HCT116 (cell line): Measurements from ENCODE around the gene FBXL3. TPM values are rescaled to one million over a fixed set of nuclear protein-coding genes. Genes with fewer than 3 reads are reported as not detected.

ENCODE experiments used
- ATAC-seq: fragments of 200-7000 bp; cut with Tn5 transposase; 2 replicates; pipeline ENCODE4 v1.9.1; 2020; ENCODE audit warnings: mild to moderate bottlenecking, moderate library complexity
- BruUV-seq: library from RNA; stranded (reverse); fragments of 400-500 nt; replicated peaks from 2 replicates; lab custom pipeline; 2021; lab: Mats Ljungman, UMichigan
- CTCF ChIA-PET: fragments of 300-600 bp; sonication (Branson Sonifier 250); formaldehyde crosslinking; loops from one replicate; lab custom pipeline; 2021; ENCODE audit warnings: antibody characterized with exemption; lab: Charles Lee
- POLR2A ChIA-PET: fragments of 300-600, 350-600 bp; sonication (Branson Sonifier 250); formaldehyde crosslinking; loops from one replicate; lab custom pipeline; 2021; ENCODE audit warnings: antibody characterized with exemption; lab: Charles Lee
- RAD21 ChIA-PET, 2 experiments: fragments of 300-600 bp; sonication (Branson Sonifier 250); formaldehyde crosslinking; loops; one replicate each; lab custom pipeline; 2023; ENCODE audit warnings: low total read pairs in 2 of 2; ENCODE audit not compliant: uncharacterized antibody in 2 of 2, unreplicated experiment in 2 of 2, low non-redundant PET in 1 of 2; lab: Charles Lee
- DNase-seq: peaks from one replicate; pipeline ENCODE4 v3.0.0-alpha.2; 2010; ENCODE audit warnings: low read depth, low spot score
- H2AFZ ChIP-seq: fragments of 200-600 bp; shearing (Covaris generic), sonication (generic); 2 replicates; pipeline ENCODE4 v1.6.1; 2017; ENCODE audit warnings: low read depth, mixed run types, mixed read lengths, antibody characterized with exemption, low read length; ENCODE audit not compliant: poor library complexity, severe bottlenecking
- H3K27ac ChIP-seq: 2 replicates; pipeline ENCODE4 v1.5.1; 2012; ENCODE audit warnings: low read depth, low read length
- H3K27me3 ChIP-seq: fragments of 200-600 bp; sonication (generic); 2 replicates; pipeline ENCODE4 v1.6.1; 2016; ENCODE audit warnings: mixed run types, low read length, mixed read lengths; ENCODE audit not compliant: insufficient read depth
- H3K36me3 ChIP-seq, 2 experiments: fragments of 200-500 bp in 1 of 2; fragments of 200-600 bp in 1 of 2; sonication (Bioruptor generic) in 1 of 2; sonication (generic) in 1 of 2; 2 replicates each; pipeline versions ENCODE4 v1.5.1 to v1.6.1; 2014 to 2016; ENCODE audit warnings: low read length in 2 of 2, inconsistent platforms in 1 of 2, mixed read lengths in 1 of 2, mixed run types in 1 of 2; ENCODE audit not compliant: insufficient read depth in 2 of 2, control insufficient read depth in 1 of 2
- H3K4me1 ChIP-seq, 2 experiments: fragments of 200-600 bp in 1 of 2; sonication (generic) in 1 of 2; 2 replicates each; pipeline versions ENCODE4 v1.5.1 to v1.6.1; 2012 to 2017; ENCODE audit warnings: low read length in 2 of 2, inconsistent platforms in 1 of 2, mild to moderate bottlenecking in 1 of 2, mixed read lengths in 1 of 2, mixed run types in 1 of 2, moderate library complexity in 1 of 2; ENCODE audit not compliant: insufficient read depth in 2 of 2, control insufficient read depth in 1 of 2
- H3K4me2 ChIP-seq: fragments of 200-600 bp; sonication (generic); 2 replicates; pipeline ENCODE4 v1.6.1; 2017; ENCODE audit warnings: mixed run types, low read length, mixed read lengths
- H3K4me3 ChIP-seq, 2 experiments: fragments of 200-600 bp in 1 of 2; sonication (generic) in 1 of 2; replicated peaks in 1 of 2; 2 replicates each; pipeline ENCODE4 v1.5.1; 2011 to 2016; ENCODE audit warnings: low read length in 2 of 2, control low read depth in 1 of 2, low read depth in 1 of 2, mild to moderate bottlenecking in 1 of 2, mixed read lengths in 1 of 2, mixed run types in 1 of 2
- H3K79me2 ChIP-seq: fragments of 200-600 bp; sonication (generic); 2 replicates; pipeline ENCODE4 v1.6.1; 2017; ENCODE audit warnings: mild to moderate bottlenecking, mixed run types, low read length, moderate library complexity, mixed read lengths; ENCODE audit not compliant: insufficient read depth
- H3K9ac ChIP-seq: fragments of 200-600 bp; sonication (generic); 2 replicates; pipeline ENCODE4 v1.6.1; 2016; ENCODE audit warnings: low read length, mixed read lengths
- H3K9me2 ChIP-seq: fragments of 200-600 bp; sonication (generic), shearing (Covaris generic); 2 replicates; pipeline ENCODE4 v1.6.1; 2017; ENCODE audit warnings: mixed run types, mild to moderate bottlenecking, moderate library complexity; ENCODE audit not compliant: insufficient read depth
- H3K9me3 ChIP-seq, 2 experiments: fragments of 200-500 bp in 1 of 2; fragments of 200-600 bp in 1 of 2; sonication (Bioruptor generic) in 1 of 2; sonication (generic) in 1 of 2; 2 replicates each; pipeline ENCODE4 v1.6.1; 2014 to 2017; ENCODE audit warnings: low read length in 2 of 2, mixed read lengths in 2 of 2, inconsistent platforms in 1 of 2, low read depth in 1 of 2, mild to moderate bottlenecking in 1 of 2, mixed run types in 1 of 2, moderate library complexity in 1 of 2; ENCODE audit not compliant: control insufficient read depth in 1 of 2, insufficient read depth in 1 of 2
- H4K20me1 ChIP-seq: fragments of 200-600 bp; sonication (generic), shearing (Covaris generic); 2 replicates; pipeline ENCODE4 v1.6.1; 2017; ENCODE audit warnings: mixed run types, mild to moderate bottlenecking, moderate library complexity; ENCODE audit not compliant: insufficient read depth
- CBX3 ChIP-seq: IDR thresholded peaks from 2 replicates; pipeline ENCODE4 v1.6.1; 2012; ENCODE audit warnings: low read depth
- CEBPB ChIP-seq: IDR thresholded peaks from 2 replicates; pipeline ENCODE4 v1.6.1; 2012; ENCODE audit warnings: low read depth
- CTCF ChIP-seq, 3 experiments: fragments of 200-600 bp in 1 of 3; sonication (generic) in 1 of 3; IDR thresholded peaks in 2 of 3; conservative IDR thresholded peaks in 1 of 3; 2 replicates each; pipeline ENCODE4 v1.5.1; 2012 to 2017; ENCODE audit warnings: low read depth in 2 of 3, low read length in 2 of 3, antibody characterized with exemption in 1 of 3, borderline replicate concordance in 1 of 3, control low read depth in 1 of 3, mild to moderate bottlenecking in 1 of 3, mixed read lengths in 1 of 3, mixed run types in 1 of 3, moderate library complexity in 1 of 3; ENCODE audit not compliant: insufficient read depth in 1 of 3
- EGR1 ChIP-seq: IDR thresholded peaks from 2 replicates; pipeline ENCODE4 v1.6.1; 2012; ENCODE audit warnings: low read depth
- ELF1 ChIP-seq: IDR thresholded peaks from 2 replicates; pipeline ENCODE4 v1.6.1; 2012; ENCODE audit warnings: low read depth, borderline replicate concordance
- EZH2 ChIP-seq: fragments of 200-600 bp; sonication (generic); IDR thresholded peaks from 2 replicates; pipeline ENCODE4 v1.6.1; 2017; ENCODE audit warnings: antibody characterized with exemption, mixed run types
- EZH2phosphoT487 ChIP-seq: fragments of 200-600 bp; IDR thresholded peaks from 2 replicates; pipeline ENCODE4 v1.6.1; 2018; ENCODE audit warnings: antibody characterized with exemption, borderline replicate concordance
- JUND ChIP-seq: IDR thresholded peaks from 2 replicates; pipeline ENCODE4 v1.6.1; 2012
- POLR2AphosphoS5 ChIP-seq: IDR thresholded peaks from 2 replicates; pipeline ENCODE4 v1.6.1; 2011; ENCODE audit warnings: mild to moderate bottlenecking, low read depth, low read length, moderate library complexity
- SP1 ChIP-seq: IDR thresholded peaks from 2 replicates; pipeline ENCODE4 v1.6.1; 2012; ENCODE audit warnings: low read depth
- SRF ChIP-seq: IDR thresholded peaks from 2 replicates; pipeline ENCODE4 v1.6.1; 2012; ENCODE audit warnings: low read depth
- TCF7L2 ChIP-seq: IDR thresholded peaks from 2 replicates; pipeline ENCODE4 v1.7.0; 2011; ENCODE audit warnings: borderline replicate concordance, inconsistent platforms; ENCODE audit not compliant: insufficient read depth, insufficient read length; ENCODE audit errors: extremely low read depth
- YY1 ChIP-seq: IDR thresholded peaks from 2 replicates; pipeline ENCODE4 v1.6.1; 2011; ENCODE audit warnings: low read length, low read depth, moderate library complexity, mild to moderate bottlenecking; ENCODE audit not compliant: insufficient replicate concordance; ENCODE audit errors: extremely low read depth
- ZBTB33 ChIP-seq: IDR thresholded peaks from 2 replicates; pipeline ENCODE4 v1.6.1; 2011; ENCODE audit warnings: mild to moderate bottlenecking, low read length, moderate library complexity; ENCODE audit not compliant: insufficient replicate concordance; ENCODE audit errors: extremely low read depth
- intact Hi-C: fragments of 100-400 bp; cut with micrococcal nuclease; formaldehyde crosslinking; loops from 2 replicates; pipeline ENCODE4 v1.10.0; 2022
- total RNA-seq: library from RNA; stranded (reverse); gene quantifications from one replicate; pipeline ENCODE4 v1.2.1, GENCODE V29; 2021; ENCODE audit not compliant: unreplicated experiment

Gene FBXL3
- total RNA-seq, 1 experiment from 2014 or later, result 24.0 TPM

- POLR2A ChIA-PET, result no interaction called here
Measured at GRCh38 chr13:77019756-77020155, 7.2 kb downstream of the FBXL3 start.

More at GRCh38 chr13:77019756-77020155, 7.2 kb downstream of the FBXL3 start:
- Histone ChIP-seq H2AFZ (no peak overlapping the region), H3K79me2 (peaks cover 81% of the 10 kb centered on the region), H3K4me2 (no peak overlapping the region), H3K27ac (no peak overlapping the region), H3K36me3 (peaks cover 21% of the 10 kb centered on the region in 2 experiments), H3K9me3 (no peaks in the 10 kb centered on the region), H3K27me3 (no peaks in the 10 kb centered on the region), H3K4me1 (no peaks in the 10 kb centered on the region), H4K20me1 (no peaks in the 10 kb centered on the region), H3K9me2 (no peaks in the 10 kb centered on the region), H3K9ac (no peak overlapping the region), H3K4me3 (no peak overlapping the region)
- BruUV-seq, result no TSS peak
- RAD21 ChIA-PET, result no interaction called here
- CTCF ChIA-PET, result no interaction called here
- ATAC-seq (no peak), DNase-seq (no peak)
- TF ChIP-seq ELF1 (no peak), YY1 (no peak), CBX3 (no peak), POLR2AphosphoS5 (no peak), EZH2phosphoT487 (no peak), TCF7L2 (no peak), CTCF (IDR thresholded peaks at IDR 0.05 in 2 of 3, conservative IDR thresholded peaks at IDR 0.05 in 1 of 3; ENCODE audit: borderline replicate concordance in 1 of 3, insufficient read depth in 1 of 3, low read depth in 2 of 3, low read length in 2 of 3) (no peak), EGR1 (no peak), SP1 (no peak), CEBPB (no peak), JUND (no peak), EZH2 (no peak), ZBTB33 (no peak), SRF (no peak)
- intact Hi-C loops, result loop anchor here (10.0 kb wide), 2 partner anchors 305 to 455 kb away; partner anchors contain the start of gene MYCBP2
